ENCODE measurements around the gene PARP4. TPM values are rescaled to one million over a fixed set of nuclear protein-coding genes. Genes with fewer than 3 reads are reported as not detected.
"Not testable (repeated sequence)": the region's sequence is repeated elsewhere in the genome, so short reads cannot be mapped to it uniquely, and the experiment has no call there.

Gene PARP4
- total RNA-seq, 4 donors from 2014 or later: 38.3 to 47.4 (median 40.6) TPM

DNA sequence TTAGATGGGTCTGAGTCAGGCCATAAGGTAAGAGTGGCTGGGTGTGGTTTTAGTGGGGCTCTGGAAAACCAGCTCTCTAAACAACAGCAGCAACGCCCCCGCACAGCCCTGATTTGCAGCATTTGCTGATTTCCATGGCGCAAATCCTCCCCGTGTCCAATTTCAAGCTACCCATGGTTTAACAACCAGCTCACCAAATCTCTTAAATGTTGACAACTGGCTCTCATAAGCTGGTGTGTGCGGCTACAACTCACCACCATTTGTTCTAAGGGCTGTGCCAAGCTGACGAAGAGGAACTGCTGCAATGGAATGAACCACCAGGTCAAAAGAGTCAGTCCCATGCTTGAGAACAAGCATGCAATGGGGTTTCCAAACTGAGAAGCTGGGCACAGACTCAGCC is 22.9 kb downstream of the PARP4 start:
- H3K4me1 ChIP-seq: no peaks in the 10 kb centered on the region
- intact Hi-C loops (cut with DNase I): no loop called here
- no peak overlapping the region for H3K27ac ChIP-seq (replicated peaks in 1 of 4)
- TF ChIP-seq EP300 (IDR thresholded peaks at IDR 0.05): no peak
- TF ChIP-seq, protein P1, sequence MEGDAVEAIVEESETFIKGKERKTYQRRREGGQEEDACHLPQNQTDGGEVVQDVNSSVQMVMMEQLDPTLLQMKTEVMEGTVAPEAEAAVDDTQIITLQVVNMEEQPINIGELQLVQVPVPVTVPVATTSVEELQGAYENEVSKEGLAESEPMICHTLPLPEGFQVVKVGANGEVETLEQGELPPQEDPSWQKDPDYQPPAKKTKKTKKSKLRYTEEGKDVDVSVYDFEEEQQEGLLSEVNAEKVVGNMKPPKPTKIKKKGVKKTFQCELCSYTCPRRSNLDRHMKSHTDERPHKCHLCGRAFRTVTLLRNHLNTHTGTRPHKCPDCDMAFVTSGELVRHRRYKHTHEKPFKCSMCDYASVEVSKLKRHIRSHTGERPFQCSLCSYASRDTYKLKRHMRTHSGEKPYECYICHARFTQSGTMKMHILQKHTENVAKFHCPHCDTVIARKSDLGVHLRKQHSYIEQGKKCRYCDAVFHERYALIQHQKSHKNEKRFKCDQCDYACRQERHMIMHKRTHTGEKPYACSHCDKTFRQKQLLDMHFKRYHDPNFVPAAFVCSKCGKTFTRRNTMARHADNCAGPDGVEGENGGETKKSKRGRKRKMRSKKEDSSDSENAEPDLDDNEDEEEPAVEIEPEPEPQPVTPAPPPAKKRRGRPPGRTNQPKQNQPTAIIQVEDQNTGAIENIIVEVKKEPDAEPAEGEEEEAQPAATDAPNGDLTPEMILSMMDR (IDR thresholded peaks at IDR 0.05): no peak
- no peak for TF ChIP-seq POLR2A (IDR thresholded peaks at IDR 0.05; ENCODE audit: low read depth)
- no peak for TF ChIP-seq POLR2AphosphoS5 (IDR thresholded peaks at IDR 0.05)
- no peaks in the 10 kb centered on the region for H3K27me3 ChIP-seq
- DNase-seq (ENCODE audit: extremely low spot score): no peak
- H3K36me3 ChIP-seq: peaks cover 55 to 97% (median 84%) of the 10 kb centered on the region in 4 donors
- no peak overlapping the region for H3K4me3 ChIP-seq
- H3K9me3 ChIP-seq: no peaks in the 10 kb centered on the region
- 91% methylated on average over 6 of the region's 6 CpGs for WGBS

DNA sequence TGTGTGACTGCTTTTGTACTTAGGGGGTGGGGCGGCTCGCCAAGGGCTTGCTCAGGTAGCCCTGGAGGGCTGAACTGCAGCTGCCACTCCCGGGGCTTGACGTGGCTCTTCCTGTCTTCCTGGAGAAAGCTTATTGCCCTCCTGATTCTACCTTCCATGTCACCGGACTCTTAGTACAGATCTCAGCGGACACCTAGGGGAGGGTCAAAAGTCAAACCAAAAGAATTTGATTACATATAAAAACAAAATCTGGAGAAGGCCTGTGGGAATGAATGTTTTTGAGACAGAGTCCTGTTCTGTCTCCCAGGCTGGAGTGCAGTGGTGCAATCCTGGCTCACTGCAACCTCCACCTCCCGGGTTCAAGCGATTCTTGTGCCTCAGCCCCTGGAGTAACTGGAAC is 24.5 kb downstream of the PARP4 start:
- DNase-seq (ENCODE audit: extremely low spot score); H3K27ac ChIP-seq (replicated peaks in 1 of 4); H3K4me3 ChIP-seq; H3K9me3 ChIP-seq; H3K27me3 ChIP-seq; intact Hi-C loops (cut with DNase I); H3K4me1 ChIP-seq: not testable (repeated sequence)
- peaks cover 52 to 97% (median 83%) of the 10 kb centered on the region in 4 donors for H3K36me3 ChIP-seq
- 83% methylated on average over 2 of the region's 8 CpGs for WGBS

DNA sequence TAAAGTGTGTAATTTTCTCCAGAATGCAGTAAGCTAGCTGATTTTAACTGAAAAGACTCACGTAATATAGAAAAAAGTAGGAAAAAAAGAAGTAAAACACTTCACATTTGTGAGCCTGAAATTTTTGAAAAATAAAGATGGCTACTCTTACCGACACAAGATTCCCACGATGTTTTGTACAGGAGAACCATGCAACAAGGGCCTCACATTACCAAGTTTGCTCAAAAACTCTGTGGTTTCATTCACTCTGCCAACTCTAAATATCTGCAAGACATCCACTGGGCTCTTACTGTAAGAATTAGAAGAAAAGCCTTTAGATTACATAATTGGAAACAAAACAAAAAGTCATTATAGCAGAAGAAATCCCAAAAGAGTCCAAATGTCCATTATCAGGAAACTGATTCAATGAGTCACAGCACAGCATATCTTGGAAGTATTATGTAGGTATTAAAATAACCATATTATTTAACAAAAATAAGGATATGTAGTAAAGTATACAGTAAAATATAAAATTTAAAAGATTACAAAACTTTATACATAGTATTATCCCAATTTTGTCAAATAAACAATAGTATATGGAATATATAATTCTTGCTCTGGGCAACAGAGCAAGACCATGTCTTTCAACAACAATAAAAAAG is 26.4 kb downstream of the PARP4 start:
- intact Hi-C loops (cut with DNase I); H3K4me3 ChIP-seq; H3K4me1 ChIP-seq; H3K27me3 ChIP-seq; H3K27ac ChIP-seq (replicated peaks in 1 of 4); DNase-seq (ENCODE audit: extremely low spot score); H3K9me3 ChIP-seq: not testable (repeated sequence)
- 91% methylated on average over 3 of the region's 3 CpGs for WGBS
- H3K36me3 ChIP-seq: peaks cover 46 to 97% (median 83%) of the 10 kb centered on the region in 4 donors

DNA sequence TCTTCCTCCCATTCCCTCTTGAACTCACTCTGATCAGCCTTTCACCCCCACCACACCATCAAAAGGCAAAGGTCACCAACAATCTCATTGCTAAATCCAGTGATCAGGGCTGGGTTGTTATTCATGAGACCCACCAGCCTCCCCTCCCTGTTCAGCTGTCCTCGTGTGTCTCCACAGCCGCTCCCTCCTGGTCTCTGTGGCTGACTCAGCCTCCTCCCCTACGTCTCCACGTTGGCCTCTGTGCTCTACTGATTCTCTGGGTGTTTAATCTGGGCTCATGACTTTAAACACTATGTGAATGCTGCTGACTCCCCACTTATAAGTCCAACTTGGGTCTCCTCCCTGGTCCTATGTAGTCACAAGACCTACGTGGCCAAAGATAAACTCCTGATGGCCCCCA is 38.9 kb downstream of the PARP4 start:
- H3K9me3 ChIP-seq: no peaks in the 10 kb centered on the region
- WGBS: 93% methylated on average over 4 of the region's 5 CpGs
- intact Hi-C loops (cut with DNase I): no loop called here
- H3K4me1 ChIP-seq: no peaks in the 10 kb centered on the region
- no peak for DNase-seq (ENCODE audit: extremely low spot score)
- TF ChIP-seq POLR2A (IDR thresholded peaks at IDR 0.05; ENCODE audit: low read depth): no peak
- TF ChIP-seq EP300 (IDR thresholded peaks at IDR 0.05): no peak
- TF ChIP-seq, protein P1 (IDR thresholded peaks at IDR 0.05): no peak
- no peak for TF ChIP-seq POLR2AphosphoS5 (IDR thresholded peaks at IDR 0.05)
- no peak overlapping the region for H3K4me3 ChIP-seq
- H3K36me3 ChIP-seq: peaks cover 46 to 100% (median 74%) of the 10 kb centered on the region in 4 donors
- H3K27me3 ChIP-seq: no peaks in the 10 kb centered on the region
- no peak overlapping the region for H3K27ac ChIP-seq (replicated peaks in 1 of 4)

DNA sequence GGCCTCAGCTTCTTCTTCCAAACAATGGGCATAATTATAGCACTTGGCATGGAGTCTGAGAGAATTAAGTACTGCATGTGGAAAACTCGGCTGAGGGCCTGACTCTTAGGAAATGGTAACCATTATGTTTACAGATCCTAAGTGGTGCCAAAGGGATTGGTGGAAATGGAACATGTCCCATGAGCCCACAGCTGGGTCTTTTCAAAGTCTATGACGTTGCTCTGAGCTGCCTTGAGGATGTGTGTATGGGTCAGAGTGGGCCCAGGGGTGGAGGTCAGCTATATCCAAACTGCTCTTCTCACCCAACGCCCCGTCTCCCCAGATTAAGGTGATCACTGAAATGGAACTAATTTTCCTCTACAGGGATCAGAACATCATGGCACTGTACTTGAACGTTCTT is 40.4 kb downstream of the PARP4 start:
- H3K27me3 ChIP-seq; H3K4me3 ChIP-seq; H3K4me1 ChIP-seq; H3K9me3 ChIP-seq; DNase-seq (ENCODE audit: extremely low spot score); intact Hi-C loops (cut with DNase I); H3K27ac ChIP-seq (replicated peaks in 1 of 4): not testable (repeated sequence)
- H3K36me3 ChIP-seq: peaks cover 46 to 100% (median 69%) of the 10 kb centered on the region in 4 donors
- 76% methylated on average over 5 of the region's 5 CpGs for WGBS

DNA sequence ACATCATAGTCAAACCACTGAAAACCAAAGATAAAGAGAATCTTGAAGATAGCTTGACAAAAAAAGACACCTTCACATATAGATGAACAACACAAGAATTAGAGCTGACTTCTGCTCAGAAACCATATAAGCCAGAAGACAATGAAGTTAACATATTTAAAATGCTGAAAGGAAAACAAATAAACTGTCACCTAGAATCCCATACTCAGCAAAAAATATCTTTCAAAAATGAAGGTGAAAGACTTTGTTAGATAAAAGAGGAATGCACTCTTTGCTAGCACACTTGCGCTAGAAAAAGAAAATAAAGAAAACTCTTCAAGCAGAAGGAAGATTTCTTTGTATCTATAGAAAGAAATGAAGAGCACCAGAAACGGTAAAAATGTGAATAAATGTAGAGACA is 49.5 kb downstream of the PARP4 start:
- H3K36me3 ChIP-seq: peaks cover 28 to 76% (median 49%) of the 10 kb centered on the region in 4 donors
- H3K4me3 ChIP-seq: no peak overlapping the region
- no peaks in the 10 kb centered on the region for H3K4me1 ChIP-seq
- H3K27me3 ChIP-seq: no peaks in the 10 kb centered on the region
- intact Hi-C loops (cut with DNase I): no loop called here
- WGBS: 48% methylated on average over 2 of the region's 2 CpGs
- no peak for DNase-seq (ENCODE audit: extremely low spot score)
- no peak overlapping the region for H3K27ac ChIP-seq (replicated peaks in 1 of 4)
- H3K9me3 ChIP-seq: no peaks in the 10 kb centered on the region
- TF ChIP-seq POLR2AphosphoS5 (IDR thresholded peaks at IDR 0.05) (no peak), POLR2A (IDR thresholded peaks at IDR 0.05; ENCODE audit: low read depth) (no peak), EP300 (IDR thresholded peaks at IDR 0.05) (no peak)
- TF ChIP-seq, protein P1 (IDR thresholded peaks at IDR 0.05): no peak

Data from esophagus muscularis mucosa (tissue), 4 donors.